ENCODE data around the gene EIF2S2.

The EIF2S2 gene

GRCh38 chr20:34120213-34120612 is 8.2 kb upstream of the EIF2S2 start:
- no peak for DNase-seq

- DNase-seq, result no peak
These were observed 3.2 kb upstream of the EIF2S2 start for GRCh38 chr20:34115232-34115631.

DNA sequence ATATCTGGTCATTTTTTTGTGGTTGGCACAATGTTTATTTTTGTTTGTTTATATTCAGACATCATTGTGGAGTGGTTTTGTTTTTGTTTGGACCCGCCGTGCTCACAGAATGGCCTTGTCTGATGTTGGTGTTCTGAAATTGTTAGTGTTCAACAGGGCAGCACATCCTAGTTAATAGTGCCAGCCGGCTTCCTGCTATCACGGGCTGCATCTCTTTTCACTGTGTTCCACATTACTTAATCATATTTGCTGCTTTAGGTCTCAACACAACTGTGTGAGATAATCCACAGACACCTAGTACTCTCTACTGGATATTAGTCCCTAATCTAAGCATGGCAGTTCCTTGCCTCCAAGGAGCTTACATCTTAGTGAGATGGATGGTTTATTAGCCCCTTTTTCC is 2.8 kb upstream of the EIF2S2 start:
- no peak for DNase-seq

DNA sequence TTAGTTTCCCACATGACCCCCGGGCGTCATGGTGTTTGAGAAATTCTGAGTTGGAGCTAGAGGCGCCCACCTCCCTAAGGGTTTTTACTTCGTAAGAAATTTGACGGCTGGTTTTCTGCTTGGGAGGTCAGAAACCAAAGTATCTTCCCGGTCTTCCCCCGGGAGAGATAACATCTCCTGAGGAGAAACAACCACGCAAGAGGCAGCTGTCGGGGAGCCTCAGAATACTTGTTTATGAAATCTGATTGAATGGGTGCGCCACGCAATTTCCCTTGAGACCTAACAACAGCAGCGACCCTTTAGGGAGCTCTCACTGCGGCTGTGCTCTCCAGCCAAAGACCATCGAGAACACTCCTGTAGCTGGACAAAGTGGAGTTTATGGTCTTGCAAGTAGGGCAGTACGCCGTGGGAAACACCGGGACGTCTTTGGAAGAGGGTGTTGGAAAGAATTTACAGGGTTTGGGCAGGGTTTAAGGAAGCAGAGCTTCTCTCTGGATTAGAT is 608 bp upstream of the EIF2S2 start:
- DNase-seq, result peak; percentile 83 to 84

DNA sequence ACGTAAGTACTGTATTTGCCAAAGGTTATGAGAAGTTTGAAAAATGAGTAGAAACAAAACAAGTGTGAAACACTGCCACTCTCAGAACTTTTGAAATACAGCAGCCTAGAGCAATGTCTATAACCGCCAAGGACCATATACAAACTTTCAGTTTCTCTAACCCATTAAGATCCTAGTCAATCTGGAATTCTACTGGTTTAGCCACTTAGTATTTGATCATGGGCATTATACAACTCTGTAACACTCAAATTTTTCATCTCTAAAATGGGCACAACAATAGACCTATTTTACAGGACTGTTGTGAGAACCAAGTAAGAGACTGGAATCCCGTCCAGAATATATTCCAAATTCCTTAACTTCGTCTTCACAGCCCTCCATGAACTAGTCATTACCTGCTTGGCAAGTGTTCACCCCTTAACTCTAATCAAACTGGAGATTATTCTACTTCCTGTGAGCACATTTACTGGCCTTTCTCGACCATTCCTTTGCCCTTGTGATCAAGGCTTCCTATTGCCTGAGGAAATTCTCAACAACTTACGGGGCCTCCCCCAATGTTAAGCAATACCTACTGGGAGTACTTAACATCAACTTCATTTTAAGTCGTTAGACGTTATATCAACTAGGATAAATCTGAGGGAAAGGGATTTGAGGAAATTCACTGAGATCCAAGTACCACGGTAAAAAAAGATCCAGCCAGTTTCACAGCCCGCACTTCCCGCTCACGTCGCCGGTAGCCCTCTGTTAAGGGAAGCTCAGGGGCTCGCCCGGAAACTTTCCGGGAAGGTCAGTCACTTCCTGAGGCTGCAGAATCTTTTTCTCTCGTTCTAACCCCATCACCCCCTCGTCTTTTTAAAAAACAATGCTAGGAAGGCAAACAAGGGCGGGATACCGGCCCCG is 1.1 kb downstream of the EIF2S2 start:
- peak in 1 of 2 experiments; percentile 71 for DNase-seq

DNA sequence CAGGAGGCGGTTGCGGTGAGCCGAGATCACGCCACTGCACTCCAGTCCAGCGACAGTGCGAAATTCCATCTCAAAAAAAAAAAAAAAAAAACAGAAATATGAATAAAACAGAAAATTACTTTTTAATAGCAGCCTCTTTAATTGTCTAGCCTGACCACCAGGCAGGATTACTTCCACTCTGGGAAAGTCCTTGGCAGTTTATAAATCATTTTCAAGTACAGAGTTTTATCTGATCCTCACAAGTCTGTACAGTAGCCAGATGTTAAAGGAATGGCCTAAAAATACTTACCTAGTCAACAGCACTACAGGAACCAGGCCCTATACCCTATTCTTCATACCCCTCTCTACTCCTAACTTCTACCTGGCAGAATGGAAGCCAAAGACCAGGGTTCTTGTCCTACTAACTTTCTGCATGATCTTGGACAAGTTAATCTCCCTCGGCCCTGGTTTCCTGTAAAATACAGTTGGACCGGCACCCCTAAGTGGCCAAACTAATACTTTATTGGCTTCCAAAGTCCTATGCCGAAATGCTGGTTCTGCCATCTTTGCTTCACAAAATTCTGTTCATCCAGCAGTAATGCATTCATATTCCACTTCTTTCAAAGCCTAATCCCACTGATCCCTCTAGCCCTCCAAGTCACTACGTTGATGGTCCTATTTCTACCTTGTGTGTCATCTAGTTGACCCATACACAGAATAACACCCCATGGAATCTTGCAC is 1.9 kb downstream of the EIF2S2 start:
- no peak for DNase-seq

- no peak for DNase-seq
These were observed 2.6 kb downstream of the EIF2S2 start for GRCh38 chr20:34109442-34109841.

DNA sequence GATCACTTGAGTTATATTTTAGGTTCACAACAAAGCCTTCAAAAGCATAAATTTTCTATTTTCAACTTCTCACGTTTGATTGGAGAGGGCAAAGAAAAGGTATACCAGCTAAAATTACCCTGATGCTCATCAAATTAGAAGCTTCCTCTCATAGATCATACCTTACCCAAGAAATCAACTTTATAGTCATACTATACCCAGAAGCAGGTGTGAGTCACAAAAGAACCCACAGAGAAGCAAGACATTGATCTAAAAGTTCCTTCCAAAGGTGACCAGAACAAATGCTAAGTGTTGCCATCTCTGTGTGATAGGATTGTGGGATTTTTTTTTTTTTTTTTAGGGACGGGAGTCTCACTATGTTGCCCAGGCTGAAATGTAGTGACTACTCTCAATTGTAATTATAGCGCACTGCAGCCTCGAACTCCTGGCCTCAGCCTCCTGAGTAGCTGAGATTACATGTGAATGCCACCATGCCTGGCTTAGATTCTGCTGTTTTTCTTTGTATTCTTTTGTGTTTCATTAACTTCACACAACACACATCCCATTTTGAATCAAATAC is 3.3 kb downstream of the EIF2S2 start:
- no peak for DNase-seq

DNA sequence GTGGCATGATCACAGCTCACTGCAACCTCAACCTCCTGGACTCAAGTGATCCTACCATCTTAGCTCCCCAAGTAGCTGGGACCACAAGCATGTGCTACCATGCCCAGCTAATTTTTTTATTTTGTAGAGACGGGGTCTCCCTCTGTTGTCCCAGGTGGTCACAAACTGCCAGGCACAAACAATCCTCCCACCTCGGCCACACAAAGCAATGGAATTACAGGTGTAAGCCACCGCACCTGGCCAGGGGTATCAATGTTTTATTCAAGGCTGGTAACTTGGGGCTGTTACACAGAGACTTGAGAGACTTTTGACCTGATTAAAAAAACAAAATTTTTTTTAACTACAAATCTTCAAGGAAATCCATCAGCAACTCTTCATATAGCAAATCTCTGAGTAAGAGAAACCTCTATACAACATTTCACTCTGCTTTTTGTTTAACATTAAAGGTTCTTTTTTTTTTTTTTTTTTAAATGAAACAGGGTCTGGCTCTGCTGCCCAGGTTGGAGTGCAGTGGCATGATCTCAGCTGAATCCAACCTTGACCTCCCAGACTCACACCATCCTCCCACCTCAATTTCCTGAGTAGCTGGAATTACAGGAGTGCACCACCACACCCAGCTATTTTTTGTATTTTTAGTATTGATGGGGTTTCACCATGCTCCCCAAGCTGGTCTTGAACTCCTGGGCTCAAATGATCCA is 5.9 kb downstream of the EIF2S2 start:
- DNase-seq, result no peak

GRCh38 chr20:34104059-34104458 is 8.0 kb downstream of the EIF2S2 start:
- DNase-seq, result no peak

DNA sequence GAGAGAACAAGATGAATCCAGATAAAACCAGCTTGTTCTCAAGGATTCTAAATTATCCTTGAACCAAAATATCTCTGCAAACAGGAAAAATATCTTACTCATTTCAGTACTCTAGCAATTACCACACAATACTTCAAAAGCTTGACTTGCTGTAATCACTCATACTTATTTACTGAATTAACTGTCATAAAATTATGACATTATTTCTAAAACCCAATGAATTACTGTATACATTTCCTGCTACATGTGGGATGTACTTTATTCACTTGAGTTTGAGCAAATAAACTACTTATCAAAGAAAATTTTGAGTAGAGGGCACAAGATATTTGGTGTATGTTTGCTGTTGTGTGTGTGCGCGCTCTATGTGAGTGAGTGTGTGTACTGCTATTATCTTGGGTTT is 9.7 kb downstream of the EIF2S2 start:
- no peak for DNase-seq

DNA sequence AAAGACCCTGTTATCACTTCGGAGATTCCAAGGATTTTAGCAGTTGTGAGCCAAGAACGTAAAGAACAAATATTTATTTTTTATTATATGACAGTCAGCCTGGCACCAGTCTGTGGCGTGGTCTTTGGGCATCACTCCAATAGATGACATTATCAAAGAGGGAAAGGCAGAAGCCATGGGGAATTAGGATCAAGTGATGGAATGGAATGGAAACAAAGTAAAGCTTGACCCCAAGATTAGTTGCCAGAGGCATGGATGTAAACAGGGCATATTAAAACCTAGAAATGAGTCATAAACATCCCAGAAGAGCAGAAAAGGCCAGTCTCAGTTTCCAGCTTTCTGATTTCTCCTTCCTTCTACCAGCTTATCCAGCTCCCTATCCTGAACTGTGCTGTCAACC is 11.5 kb downstream of the EIF2S2 start:
- DNase-seq, result no peak

DNA sequence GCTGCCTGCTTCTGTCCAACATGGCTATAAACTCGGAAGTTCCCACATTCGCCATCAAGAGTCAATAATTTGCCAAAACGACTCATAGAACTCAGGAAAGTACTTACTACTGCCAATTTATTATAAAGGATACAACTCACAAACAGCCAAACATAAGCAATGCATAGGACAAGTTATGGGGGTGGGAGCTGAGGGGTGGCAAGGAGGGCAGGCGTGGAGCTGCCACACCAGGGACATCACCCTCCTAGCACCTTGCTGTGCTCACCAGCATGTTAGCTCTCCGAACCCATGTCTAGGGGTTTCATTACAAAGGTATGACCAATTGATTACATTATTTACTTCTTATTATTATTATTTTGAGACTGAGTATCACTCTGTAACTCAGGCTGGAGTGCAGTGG is 12.4 kb downstream of the EIF2S2 start:
- DNase-seq, result no peak

DNA sequence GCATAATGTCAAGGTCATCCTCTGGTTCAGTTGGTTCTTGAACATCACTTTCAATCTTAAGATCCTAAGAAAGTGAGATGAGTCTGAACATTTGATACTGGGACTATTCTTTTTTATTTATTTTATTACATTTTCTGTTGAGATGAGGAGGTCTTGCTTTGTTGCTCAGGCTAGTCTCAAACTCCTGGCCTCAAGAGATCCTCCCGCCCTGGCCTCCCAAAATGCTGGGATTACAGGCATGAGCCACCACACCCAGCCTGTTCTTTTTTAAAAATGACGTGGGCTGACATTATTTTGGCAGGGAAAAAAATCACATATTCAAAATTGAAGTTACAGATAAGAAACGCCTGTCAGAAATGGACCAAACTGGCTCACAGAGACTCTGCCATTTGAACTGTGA is 13.5 kb downstream of the EIF2S2 start:
- DNase-seq, result no peak

DNA sequence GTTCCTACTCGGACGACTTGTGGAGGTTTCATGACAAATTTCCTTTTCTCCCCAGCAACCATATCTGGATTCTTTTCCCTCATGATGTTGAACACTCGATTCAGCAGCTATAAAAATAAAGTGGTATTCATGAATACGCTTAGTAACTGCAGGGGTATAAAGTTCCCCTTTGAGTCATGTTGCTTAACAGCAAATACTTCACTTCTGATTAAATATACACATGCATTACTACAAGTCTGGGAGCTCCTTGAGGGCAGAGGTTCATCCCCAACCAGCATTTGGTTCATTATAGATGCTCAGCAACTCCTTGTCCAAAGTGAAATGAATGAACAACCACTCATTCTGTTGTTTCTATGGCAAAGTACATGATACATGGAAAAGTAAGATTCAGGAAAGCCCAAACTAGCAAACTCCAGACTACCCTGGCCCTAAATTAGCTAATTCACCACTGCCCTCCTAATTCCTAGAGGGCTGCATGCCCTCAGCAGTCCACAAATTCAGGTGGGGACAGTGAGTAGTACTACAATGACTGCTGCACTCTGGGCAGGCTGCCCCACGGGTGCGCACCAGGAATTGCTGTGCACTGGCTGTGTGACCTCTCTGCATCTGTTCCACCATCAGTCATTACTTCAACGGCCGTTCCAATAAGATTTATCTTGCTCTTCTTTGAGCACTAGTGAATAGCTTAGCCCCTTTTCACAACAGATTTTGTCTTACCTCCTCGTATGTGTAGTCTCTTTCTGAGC is 15.2 kb downstream of the EIF2S2 start:
- no peak for DNase-seq

DNA sequence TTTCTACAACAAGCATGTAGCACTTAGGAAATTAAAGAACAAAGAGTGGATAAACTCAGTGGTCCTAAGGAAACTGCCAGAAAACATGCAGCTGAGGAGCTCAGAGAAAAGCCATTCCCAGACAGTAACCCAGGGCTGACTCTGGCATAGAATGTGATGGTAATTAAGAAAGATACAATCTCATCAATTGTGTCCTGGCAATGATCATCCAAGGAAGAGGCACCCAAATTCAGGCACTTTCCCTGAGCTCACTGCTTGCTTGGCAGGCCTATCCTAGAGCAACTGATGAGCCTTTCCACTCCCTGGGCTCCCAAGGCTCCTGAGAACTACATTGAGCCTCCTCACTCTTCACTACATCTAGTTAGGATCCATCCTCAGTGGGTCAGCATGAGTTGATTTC is 16.2 kb downstream of the EIF2S2 start:
- DNase-seq, result no peak

DNA sequence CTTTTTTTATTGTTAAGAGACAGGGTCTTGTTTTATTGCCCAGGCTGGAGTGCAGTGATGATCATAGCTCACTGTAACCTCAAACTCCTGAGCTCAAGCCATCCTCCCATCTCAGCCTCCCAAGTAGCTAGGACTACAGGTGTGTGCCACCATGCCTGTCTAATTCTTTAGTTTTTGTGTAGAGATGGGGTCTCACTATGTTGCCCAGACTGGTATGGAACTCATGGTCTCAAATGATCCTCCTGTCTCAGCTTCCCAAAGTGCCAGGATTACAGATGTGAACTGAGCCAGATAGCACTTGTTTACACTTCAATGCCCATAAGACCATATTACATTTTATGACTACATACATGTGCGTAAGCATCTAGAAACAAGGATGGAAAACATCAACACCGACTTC is 18.1 kb downstream of the EIF2S2 start:
- DNase-seq, result no peak

GRCh38 chr20:34091637-34092200 is 20.3 kb downstream of the EIF2S2 start:
- DNase-seq, result no peak

DNA sequence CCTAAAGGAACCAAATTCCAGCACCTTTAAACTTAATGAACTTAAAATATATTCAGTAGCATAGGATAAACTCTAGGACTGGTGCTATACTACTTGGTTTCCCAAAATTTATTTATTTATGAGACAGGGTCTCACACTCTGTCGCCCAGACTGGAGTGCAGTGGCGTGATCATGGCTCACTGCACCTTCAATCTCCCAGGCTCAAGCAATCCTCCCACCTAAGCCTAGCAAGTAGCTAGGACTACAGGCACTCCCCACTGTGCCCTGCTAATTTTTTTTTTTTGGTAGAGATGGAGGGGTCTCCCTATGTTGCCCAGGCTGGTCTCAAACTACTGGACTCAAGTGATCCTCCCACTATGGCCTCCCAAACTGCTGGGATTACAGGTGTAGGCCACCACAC is 21.4 kb downstream of the EIF2S2 start:
- DNase-seq, result no peak

GRCh38 chr20:34089655-34090345 is 22.2 kb downstream of the EIF2S2 start:
- no peak for DNase-seq

DNA sequence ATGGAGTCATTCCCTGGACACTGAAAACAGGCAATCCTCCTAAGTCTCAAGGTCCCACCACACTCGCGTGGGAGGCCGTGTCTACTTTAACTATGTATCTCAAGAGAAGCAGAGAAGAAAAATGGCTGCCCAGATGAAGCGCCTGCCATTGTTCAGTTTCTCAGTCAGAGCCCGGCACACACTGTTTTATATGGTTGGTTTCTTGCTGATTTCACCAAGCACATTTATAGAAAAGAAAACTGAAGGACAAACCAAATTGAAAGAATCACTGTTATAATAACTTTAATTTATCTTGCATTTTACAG is 22.9 kb downstream of the EIF2S2 start:
- no peak for DNase-seq

Data from SW 1271 (cell line).